GM18873 (cell line): ENCODE data around the gene PAPOLG.

Experiments
- ATAC-seq: cut with Tn5 transposase; IDR thresholded peaks from one replicate; pipeline ENCODE4 v1.9.1; 2021; ENCODE audit warnings: mild to moderate bottlenecking, moderate library complexity, moderate number of reproducible peaks; ENCODE audit not compliant: unreplicated experiment, low FRiP score

PAPOLG gene

GRCh38 chr2:60756097-60757087 lies at the start of gene PAPOLG:
Gene PAPOLG, plus strand, starts transcription at chr2:60756268. Its CDS starts 211 bp downstream, at chr2:60756479.
- ATAC-seq = peak; percentile 99

DNA sequence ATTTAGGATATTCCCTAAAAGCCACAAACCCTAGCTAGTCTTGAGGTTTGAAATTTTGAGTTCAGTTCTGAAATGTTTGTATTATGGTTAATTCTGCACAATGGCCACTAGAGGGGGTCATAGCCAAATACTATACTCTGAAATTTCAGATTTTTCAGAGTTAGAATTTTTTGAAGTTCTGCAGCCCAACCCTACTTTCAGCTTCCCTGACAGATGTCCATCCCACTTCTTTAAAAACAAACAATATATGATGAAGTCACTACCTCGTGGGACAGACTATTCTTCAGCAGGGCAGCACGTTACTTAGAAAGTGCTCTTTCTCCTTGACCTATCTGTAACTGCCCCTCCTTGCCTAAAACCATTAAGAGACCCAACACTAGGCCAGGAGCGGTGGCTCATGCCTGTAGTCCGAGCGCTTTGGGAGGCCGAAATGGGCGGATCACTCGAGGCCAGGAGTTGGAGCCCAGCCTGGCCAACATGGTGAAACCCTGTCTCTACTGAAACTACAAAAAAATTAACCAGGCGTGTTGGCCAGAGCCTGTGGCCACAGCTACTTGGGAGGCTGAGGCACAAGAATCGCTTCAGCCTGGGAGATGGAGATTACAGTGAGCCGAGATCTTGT lies 48.2 kb upstream of the PAPOLG start:
- ATAC-seq = no peak

DNA sequence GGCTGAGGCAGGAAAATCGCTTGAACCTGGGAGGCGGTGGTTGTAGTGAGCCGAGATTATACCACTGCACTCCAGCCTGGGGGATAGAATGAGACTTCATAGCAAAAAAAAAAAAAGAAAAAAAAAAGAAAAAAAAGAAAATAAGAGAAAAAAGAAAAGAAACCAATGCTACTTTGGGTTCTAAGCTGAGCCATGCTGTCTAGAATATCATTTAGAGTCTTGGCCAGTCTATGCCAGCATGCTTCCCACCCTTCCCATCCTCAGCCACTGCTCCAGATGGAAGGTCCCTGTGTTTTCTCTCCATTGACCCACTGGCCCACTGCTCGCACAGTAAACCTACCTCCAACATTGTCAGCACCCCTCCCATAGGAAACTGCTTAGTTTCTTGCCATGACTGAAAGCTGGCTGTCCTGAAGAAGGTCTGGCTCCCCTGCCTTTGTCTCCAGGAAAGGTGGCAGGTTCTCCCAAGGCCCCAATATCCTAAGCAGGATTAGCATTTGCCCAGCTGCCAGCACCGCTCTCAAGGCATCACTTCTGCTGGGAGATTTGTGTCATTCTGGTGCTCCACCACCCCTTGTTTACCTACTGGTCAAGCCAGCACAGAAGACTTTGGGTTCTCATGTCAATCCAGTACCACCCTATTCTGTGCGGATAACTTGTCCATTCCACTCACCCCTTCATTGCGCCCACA lies 47.3 kb upstream of the PAPOLG start:
- ATAC-seq = no peak

- ATAC-seq = no peak
Observed at GRCh38 chr2:60710707-60711106, 45.4 kb upstream of the PAPOLG start.

DNA sequence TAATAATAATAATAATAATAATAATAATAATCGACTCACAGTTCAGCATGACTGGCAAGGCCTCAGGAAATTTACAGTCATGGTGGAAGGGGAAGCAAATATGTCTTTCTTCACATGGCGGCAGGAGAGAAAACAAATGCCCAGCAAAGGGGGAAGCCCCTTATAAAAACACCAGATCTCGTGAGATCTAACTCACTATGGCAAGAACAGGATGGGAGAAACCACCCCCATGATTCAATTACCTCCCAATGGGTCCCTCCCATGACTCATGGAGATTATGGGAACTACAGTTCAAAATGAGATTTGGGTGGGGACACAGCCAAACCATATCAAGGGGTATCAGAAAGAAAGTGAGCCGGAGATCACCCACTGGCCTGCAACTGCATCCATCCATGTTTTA lies 40.5 kb upstream of the PAPOLG start:
- no peak for ATAC-seq

DNA sequence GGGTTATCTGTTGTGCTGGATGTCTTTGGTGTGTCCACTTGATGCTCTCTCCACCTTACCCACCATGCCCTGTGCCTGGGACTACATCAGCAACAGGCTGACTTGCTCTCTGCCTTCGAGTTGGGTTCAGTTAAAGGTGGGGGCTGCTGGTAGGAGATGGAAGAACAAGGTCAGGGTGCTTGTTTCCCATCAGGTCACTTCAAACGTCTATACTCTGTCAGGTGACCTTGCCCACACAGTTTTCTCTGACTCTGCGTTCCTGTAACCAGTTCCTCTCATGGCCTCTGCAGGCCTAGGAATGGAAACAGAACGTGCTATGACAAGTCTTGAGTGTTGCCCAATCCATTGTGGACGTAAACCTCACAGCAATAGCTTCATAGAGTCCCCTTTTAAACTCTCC lies 38.4 kb upstream of the PAPOLG start:
- ATAC-seq = no peak

GRCh38 chr2:60719331-60719730 lies 36.7 kb upstream of the PAPOLG start:
- ATAC-seq = no peak

GRCh38 chr2:60725466-60725865 lies 30.6 kb upstream of the PAPOLG start:
- ATAC-seq = no peak

- no peak for ATAC-seq
Observed at GRCh38 chr2:60728855-60729254, 27.2 kb upstream of the PAPOLG start.

DNA sequence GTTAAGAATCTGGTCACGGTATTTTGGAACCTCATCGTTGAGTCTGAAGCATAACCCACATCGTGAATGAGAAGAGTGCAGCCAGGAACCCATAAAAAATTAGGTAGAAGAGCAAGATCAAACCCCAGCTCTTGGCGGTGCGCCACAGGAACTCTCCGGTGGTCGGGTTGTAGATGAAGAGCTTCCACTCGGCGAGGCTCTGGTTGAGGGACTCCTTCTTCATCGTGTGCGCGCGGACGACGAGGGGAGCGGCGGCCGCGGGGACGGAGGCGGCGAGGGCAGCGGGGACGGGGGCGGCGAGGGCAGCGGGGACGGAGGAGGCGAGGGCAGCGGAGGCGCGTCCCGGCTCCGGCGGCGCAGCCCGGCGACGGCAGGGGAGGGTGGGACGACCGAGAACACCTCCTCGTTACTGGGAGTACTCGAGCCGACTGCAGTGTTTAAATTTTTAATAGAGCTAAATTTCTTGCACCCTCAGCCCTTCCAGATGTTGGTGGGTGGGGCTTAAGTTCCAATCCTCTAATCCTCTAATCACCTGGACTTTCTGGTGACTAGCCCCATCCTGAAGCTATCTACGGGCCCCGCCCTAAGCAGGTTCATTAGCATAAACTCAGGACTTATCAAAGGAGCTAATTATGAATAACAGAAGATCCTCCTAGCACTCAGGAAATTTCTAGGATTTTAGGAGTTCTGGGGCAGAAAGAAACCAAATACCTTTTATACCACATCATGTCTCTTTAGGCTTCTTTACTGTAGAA lies 20.4 kb upstream of the PAPOLG start:
- no peak for ATAC-seq

- ATAC-seq = no peak
Observed at GRCh38 chr2:60738679-60739078, 17.4 kb upstream of the PAPOLG start.

GRCh38 chr2:60739156-60739555 lies 16.9 kb upstream of the PAPOLG start:
- no peak for ATAC-seq

DNA sequence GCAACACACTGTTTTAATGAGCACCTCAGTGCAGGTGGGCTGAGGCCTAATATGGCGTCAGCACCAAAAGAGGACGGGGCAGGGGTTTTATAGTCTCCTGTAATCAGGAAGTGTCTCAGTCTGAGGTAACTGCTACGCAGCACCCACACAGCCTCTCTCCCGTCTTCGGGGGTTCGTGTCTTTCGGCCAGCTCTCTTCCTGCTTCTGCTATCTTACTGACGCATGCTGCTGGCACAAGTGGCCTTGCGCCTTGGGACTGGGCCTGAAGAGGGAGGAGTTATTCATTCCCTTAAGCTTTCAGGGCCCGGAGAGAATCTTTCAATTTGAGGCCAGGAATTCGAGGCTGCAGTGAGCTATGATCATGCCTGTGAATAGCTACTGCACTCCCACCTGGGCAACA lies 14.5 kb upstream of the PAPOLG start:
- ATAC-seq = no peak

GRCh38 chr2:60742419-60742818 lies 13.6 kb upstream of the PAPOLG start:
- ATAC-seq = no peak

GRCh38 chr2:60745330-60745729 lies 10.7 kb upstream of the PAPOLG start:
- no peak for ATAC-seq

- no peak for ATAC-seq
Observed at GRCh38 chr2:60745761-60746160, 10.3 kb upstream of the PAPOLG start.

GRCh38 chr2:60746318-60746717 lies 9.8 kb upstream of the PAPOLG start:
- no peak for ATAC-seq

DNA sequence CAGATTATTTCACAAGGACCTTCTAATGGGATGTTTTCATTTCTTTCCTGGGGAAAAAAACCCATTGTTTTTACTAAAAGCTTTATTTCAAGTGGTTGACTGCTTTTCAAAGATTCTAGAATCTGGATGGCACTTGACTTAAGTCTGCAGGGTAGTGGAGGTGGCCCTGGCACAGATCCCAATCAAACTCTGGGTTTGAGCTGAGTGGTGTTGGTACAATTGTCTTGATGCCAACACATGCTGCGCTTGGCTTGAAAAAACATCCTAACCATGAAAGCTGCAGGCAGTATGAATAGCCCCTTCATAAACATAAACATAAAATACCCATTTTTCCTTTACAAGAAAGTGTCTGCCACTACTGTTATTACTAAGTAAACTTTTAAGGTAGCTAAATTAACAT lies 3.6 kb downstream of the PAPOLG start:
- ATAC-seq = no peak

DNA sequence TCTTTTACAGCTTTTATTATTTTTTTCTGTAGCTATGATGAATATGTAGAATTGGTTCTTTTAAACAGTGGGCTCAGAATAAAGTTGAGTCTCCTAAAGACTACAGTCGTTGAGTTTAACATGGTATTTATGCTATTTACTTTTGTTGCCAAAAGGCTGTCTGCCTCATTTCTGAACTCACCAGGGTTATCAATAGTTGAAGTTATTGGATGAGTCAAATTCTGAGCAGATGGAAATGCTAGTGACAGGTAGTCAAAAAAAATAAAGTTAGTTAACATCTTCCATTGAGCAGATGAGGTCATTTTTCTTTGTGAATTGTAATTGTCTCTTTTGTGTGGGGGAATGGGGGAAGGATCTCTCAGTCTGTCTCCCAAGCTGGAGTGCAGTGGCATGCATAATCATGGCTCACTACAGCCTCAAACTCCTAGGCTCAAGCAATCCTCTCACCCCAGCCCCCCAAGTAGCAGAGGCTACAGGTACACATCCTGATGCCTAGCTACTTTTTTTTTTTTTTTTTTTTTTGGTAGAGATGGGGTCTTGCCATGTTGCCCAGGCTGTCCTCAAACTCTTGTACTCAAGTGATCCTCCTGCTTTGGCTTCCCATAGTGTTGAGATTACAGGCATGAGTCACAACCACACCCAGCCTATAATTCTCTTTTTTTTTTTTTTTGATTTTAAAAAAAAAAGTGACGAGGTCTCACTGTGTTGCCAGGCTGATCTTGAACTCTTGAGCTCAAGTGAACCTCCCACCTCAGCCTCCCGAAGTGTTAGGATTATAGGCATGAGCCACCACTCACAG lies 8.9 kb downstream of the PAPOLG start:
- no peak for ATAC-seq

DNA sequence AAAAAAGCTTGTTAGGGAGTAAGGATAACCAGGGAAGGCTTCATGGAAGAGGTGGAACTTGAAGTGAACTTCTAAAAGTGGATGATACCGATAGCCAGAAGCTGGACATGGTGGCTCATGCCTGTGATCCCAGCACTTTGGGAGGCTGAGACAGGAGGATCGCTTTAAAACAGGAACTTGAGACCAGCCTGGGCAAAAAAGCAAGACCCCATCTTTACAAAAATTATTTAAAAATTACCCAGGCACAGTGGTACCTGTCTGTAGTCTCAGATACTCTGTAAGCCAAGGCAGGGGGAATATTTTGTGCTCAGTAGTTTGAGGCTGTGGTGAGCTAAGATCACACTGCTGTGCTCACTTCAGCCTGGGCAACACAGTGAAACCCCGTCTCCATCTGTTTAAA lies 10.2 kb downstream of the PAPOLG start:
- ATAC-seq = no peak
